NCI-H345 (cell line): Measurements from ENCODE around the gene GFOD1.

ENCODE experiments used
- DNase-seq: peaks from one replicate; lab custom pipeline; 2025; lab: John Stamatoyannopoulos, UW

GFOD1 gene

GRCh38 chr6:13423252-13423651 lies 64.1 kb downstream of the GFOD1 start:
- DNase-seq, result no peak

- DNase-seq, result no peak
These were observed 64.6 kb downstream of the GFOD1 start for GRCh38 chr6:13422681-13423221.

GRCh38 chr6:13421425-13422059 lies 65.9 kb downstream of the GFOD1 start:
- DNase-seq, result no peak

- DNase-seq, result no peak
These were observed 67.1 kb downstream of the GFOD1 start for GRCh38 chr6:13420269-13420668.

- no peak for DNase-seq
These were observed 67.8 kb downstream of the GFOD1 start for GRCh38 chr6:13419422-13420195.

- DNase-seq, result no peak
These were observed 68.6 kb downstream of the GFOD1 start for GRCh38 chr6:13418844-13419243.

GRCh38 chr6:13417954-13418353 lies 69.4 kb downstream of the GFOD1 start:
- no peak for DNase-seq

GRCh38 chr6:13417431-13417830 lies 70.0 kb downstream of the GFOD1 start:
- no peak for DNase-seq

- no peak for DNase-seq
These were observed 72.1 kb downstream of the GFOD1 start for GRCh38 chr6:13415283-13415682.

GRCh38 chr6:13413900-13414555 lies 73.4 kb downstream of the GFOD1 start:
- no peak for DNase-seq

GRCh38 chr6:13413466-13413862 lies 73.9 kb downstream of the GFOD1 start:
- no peak for DNase-seq

- DNase-seq, result peak; percentile 26
These were observed 74.5 kb downstream of the GFOD1 start for GRCh38 chr6:13412639-13413465.

- no peak for DNase-seq
These were observed 75.2 kb downstream of the GFOD1 start for GRCh38 chr6:13412211-13412610.

- no peak for DNase-seq
These were observed 75.9 kb downstream of the GFOD1 start for GRCh38 chr6:13411484-13411883.

- DNase-seq, result no peak
These were observed 77.4 kb downstream of the GFOD1 start for GRCh38 chr6:13409991-13410390.

- DNase-seq, result no peak
These were observed 79.4 kb downstream of the GFOD1 start for GRCh38 chr6:13407709-13408695.

GRCh38 chr6:13407368-13407708 lies 80.1 kb downstream of the GFOD1 start:
- no peak for DNase-seq

GRCh38 chr6:13406781-13407180 lies 80.6 kb downstream of the GFOD1 start:
- DNase-seq, result no peak

- DNase-seq, result no peak
These were observed 81.4 kb downstream of the GFOD1 start for GRCh38 chr6:13405961-13406477.

- no peak for DNase-seq
These were observed 82.5 kb downstream of the GFOD1 start for GRCh38 chr6:13404892-13405254.
